C4-2B (cell line): ENCODE results near the gene C6orf141.

Source experiments
- CTCF ChIP-seq: fragments of 450-650 bp; conservative IDR thresholded peaks from 2 replicates; pipeline ENCODE4 v1.5.1; 2017; ENCODE audit warnings: mild to moderate bottlenecking
- ZFX ChIP-seq: fragments of 450-650 bp; IDR thresholded peaks from 2 replicates; pipeline ENCODE4 v1.6.1; 2017

- TF ChIP-seq CTCF (no peak), ZFX (no peak)
Observed at GRCh38 chr6:49504666-49505065, 45.8 kb upstream of the C6orf141 start.
